ENCODE measurements around the gene TSR3. TPM values are rescaled to one million over a fixed set of nuclear protein-coding genes. Genes with fewer than 3 reads are reported as not detected.
A peak's percentile ranks its signal among the peaks of the same experiment; 100 is the strongest.

TSR3 gene
- total RNA-seq, 1 experiment from 2014 or later: 58.8 TPM

DNA sequence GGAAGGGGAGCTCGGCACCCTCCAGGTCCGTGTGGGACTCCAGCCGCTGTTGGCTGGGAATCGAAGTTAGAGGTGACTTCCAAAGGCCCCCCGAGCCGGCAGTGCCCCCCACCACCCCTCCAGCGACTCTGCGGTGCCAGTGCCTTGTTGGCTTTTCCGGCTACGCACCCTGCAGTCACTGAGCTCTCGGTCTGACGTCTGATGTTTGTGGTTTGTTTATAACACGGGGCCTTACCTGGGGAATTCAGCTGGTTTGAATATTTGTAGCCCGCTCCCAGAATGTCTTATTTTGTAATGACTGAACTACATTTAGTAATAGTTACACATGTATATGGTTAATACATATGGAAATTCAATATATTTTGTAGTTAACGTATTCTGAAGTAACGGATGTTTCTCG is 25.3 kb downstream of the TSR3 start:
- Histone ChIP-seq H2BK20ac (ENCODE audit: low read depth, low read length, poor library complexity, severe bottlenecking) (no peak overlapping the region), H3K79me1 (ENCODE audit: insufficient read depth, low read depth, low read length, poor library complexity, severe bottlenecking) (no peaks in the 10 kb centered on the region), H2BK5ac (ENCODE audit: insufficient read length, low read length) (no peak overlapping the region), H4K91ac (ENCODE audit: insufficient read length, low read depth, low read length) (no peak overlapping the region), H3K27ac (ENCODE audit: insufficient read length, low read depth, low read length) (no peak overlapping the region), H3K23me2 (ENCODE audit: insufficient read length, low read depth, low read length, poor library complexity, severe bottlenecking) (no peaks in the 10 kb centered on the region), H2AK5ac (ENCODE audit: insufficient read length, low read length) (no peak overlapping the region), H2BK120ac (ENCODE audit: low read depth, low read length, poor library complexity, severe bottlenecking) (no peak overlapping the region), H2BK15ac (ENCODE audit: low read depth, low read length) (no peak overlapping the region), H3K9me3 (ENCODE audit: control insufficient read depth, low read depth, low read length) (no peaks in the 10 kb centered on the region), H3K79me2 (ENCODE audit: insufficient read depth, low read length) (no peaks in the 10 kb centered on the region), H3K18ac (ENCODE audit: insufficient read length, low read depth, low read length) (no peak overlapping the region), H4K8ac (replicated peaks; ENCODE audit: insufficient read length, low read depth, low read length) (no peak overlapping the region), H3K14ac (ENCODE audit: insufficient read depth, low read length) (no peak overlapping the region), H3K4me1 (ENCODE audit: insufficient read depth, low read length) (no peaks in the 10 kb centered on the region), H4K5ac (ENCODE audit: insufficient read length, low read depth, low read length) (no peak overlapping the region), H4K20me1 (ENCODE audit: control insufficient read depth, insufficient read depth, insufficient read length) (no peaks in the 10 kb centered on the region), H2BK12ac (ENCODE audit: insufficient read length, low read depth, low read length) (no peak overlapping the region), H3K4ac (ENCODE audit: low read depth, low read length) (no peak overlapping the region), H2AFZ (ENCODE audit: low read length) (no peak overlapping the region), H3K9ac (ENCODE audit: extremely low read depth, insufficient read length, low read length) (no peak overlapping the region), H3T11ph (ENCODE audit: low read length) (no peak overlapping the region), H3K4me2 (ENCODE audit: insufficient read depth, insufficient read length, low read length) (no peak overlapping the region), H3K23ac (ENCODE audit: insufficient read length, low read depth, low read length) (no peak overlapping the region), H3K27me3 (ENCODE audit: insufficient read depth, low read length) (no peaks in the 10 kb centered on the region), H3K56ac (ENCODE audit: insufficient read length, low read depth, low read length) (no peak overlapping the region)
- TF ChIP-seq CTCF (conservative IDR thresholded peaks at IDR 0.05): no peak
- Mint-ChIP-seq H3K4me3 (no peak overlapping the region), H3K4me1 (peaks cover 3 to 9% of the 10 kb centered on the region in 2 experiments), H3K27ac (peak overlapping the region in 1 of 3 experiments; percentile 57; a peak in 2 of 7 replicates), H3K9me3 (no peaks in the 10 kb centered on the region), H3K27me3 (ENCODE audit: low read depth) (no peaks in the 10 kb centered on the region; the same call in 1 of the 2 replicates), H3K36me3 (ENCODE audit: insufficient read depth in 1 of 3, low read depth in 3 of 3) (peaks cover 2 to 36% (median 17%) of the 10 kb centered on the region in 3 experiments)
- WGBS (ENCODE audit: extremely low coverage, insufficient read length, low lambda C conversion rate): no CpG with 5 or more reads among the region's 17 CpGs
- no peak for DNase-seq
